GM23338 (cell line): Measurements from ENCODE around the gene VTCN1. TPM values are rescaled to one million over a fixed set of nuclear protein-coding genes. Genes with fewer than 3 reads are reported as not detected.

Source experiments
- ATAC-seq: fragments of 200-7000 bp; cut with Tn5 transposase; 3 replicates; pipeline ENCODE4 v1.9.1; 2020
- DNase-seq: peaks from one replicate; pipeline ENCODE4 v3.0.0-alpha.2; 2015; ENCODE audit warnings: low spot score
- H2AFZ ChIP-seq: fragments of 200-600 bp; sonication (generic); 2 replicates; pipeline ENCODE4 v1.8.0; 2016; ENCODE audit warnings: antibody characterized with exemption, mild to moderate bottlenecking, moderate library complexity
- H3F3A ChIP-seq: fragments of 200-600 bp; sonication (generic); replicated peaks from 2 replicates; pipeline ENCODE4 v1.8.0; 2017; ENCODE audit warnings: antibody characterized with exemption, mixed run types, low read depth
- H3K27ac ChIP-seq: fragments of 200-600 bp; sonication (generic); 2 replicates; pipeline ENCODE4 v1.6.1; 2016; ENCODE audit warnings: low read depth
- H3K27me3 ChIP-seq: fragments of 200-600 bp; sonication (generic); 2 replicates; pipeline ENCODE4 v1.8.0; 2016; ENCODE audit warnings: mild to moderate bottlenecking, mixed run types, moderate library complexity; ENCODE audit not compliant: insufficient read depth
- H3K36me3 ChIP-seq: fragments of 200-600 bp; sonication (generic); 2 replicates; pipeline ENCODE4 v1.8.0; 2016; ENCODE audit warnings: mild to moderate bottlenecking; ENCODE audit not compliant: insufficient read depth
- H3K4me1 ChIP-seq: fragments of 200-600 bp; sonication (generic); 2 replicates; pipeline ENCODE4 v1.8.0; 2016; ENCODE audit warnings: mild to moderate bottlenecking, moderate library complexity; ENCODE audit not compliant: insufficient read depth
- H3K4me2 ChIP-seq: fragments of 200-600 bp; sonication (generic); 2 replicates; pipeline ENCODE4 v1.7.1; 2017; ENCODE audit warnings: mixed run types
- H3K4me3 ChIP-seq: fragments of 200-600 bp; sonication (generic); 2 replicates; pipeline ENCODE4 v1.6.1; 2016; ENCODE audit warnings: mixed run types
- H3K79me2 ChIP-seq: fragments of 200-600 bp; sonication (generic); replicated peaks from 2 replicates; pipeline ENCODE4 v1.8.0; 2017; ENCODE audit warnings: mild to moderate bottlenecking; ENCODE audit not compliant: insufficient read depth
- H3K9me2 ChIP-seq: fragments of 200-600 bp; sonication (generic); 2 replicates; pipeline ENCODE4 v1.8.0; 2017; ENCODE audit not compliant: insufficient read depth
- H4K20me1 ChIP-seq: fragments of 200-600 bp; sonication (generic); replicated peaks from 2 replicates; pipeline ENCODE4 v1.8.0; 2017; ENCODE audit warnings: mild to moderate bottlenecking; ENCODE audit not compliant: insufficient read depth
- H3K27ac Mint-ChIP-seq: 2 replicates; pipeline ENCODE4 v1.8.0; 2020; ENCODE audit warnings: inconsistent platforms, mild to moderate bottlenecking, moderate library complexity, mixed read lengths
- H3K27me3 Mint-ChIP-seq: 3 replicates; pipeline ENCODE4 v1.8.0; 2022; ENCODE audit warnings: low read depth, mild to moderate bottlenecking, moderate library complexity, mixed read lengths, inconsistent platforms; ENCODE audit not compliant: insufficient read depth, poor library complexity
- H3K36me3 Mint-ChIP-seq: 3 replicates; pipeline ENCODE4 v1.8.0; 2021; ENCODE audit warnings: low read depth, mild to moderate bottlenecking, inconsistent platforms, moderate library complexity, mixed read lengths
- H3K4me1 Mint-ChIP-seq: 3 replicates; pipeline ENCODE4 v1.8.0; 2020; ENCODE audit warnings: mild to moderate bottlenecking, inconsistent platforms, mixed read lengths
- H3K4me3 Mint-ChIP-seq: 3 replicates; pipeline ENCODE4 v1.8.0; 2021; ENCODE audit warnings: moderate library complexity, mild to moderate bottlenecking, inconsistent platforms, mixed read lengths
- H3K9me3 Mint-ChIP-seq: 3 replicates; pipeline ENCODE4 v1.8.0; 2020; ENCODE audit warnings: moderate library complexity, mild to moderate bottlenecking, inconsistent platforms, mixed read lengths
- CREB1 ChIP-seq: fragments of 250-450 bp; sonication (Bioruptor Pico); IDR thresholded peaks from 2 replicates; pipeline ENCODE4 v1.5.0; 2020; ENCODE audit warnings: low read depth, mild to moderate bottlenecking, moderate library complexity
- CTCF ChIP-seq, 2 experiments: fragments of 200-600 bp in 1 of 2; sonication (generic) in 1 of 2; conservative IDR thresholded peaks; 2 replicates each; pipeline versions ENCODE4 v1.5.1 to v1.6.1; 2016 to 2017; ENCODE audit warnings: antibody characterized with exemption in 2 of 2, low read depth in 2 of 2, mild to moderate bottlenecking in 2 of 2, moderate library complexity in 1 of 2
- ETS1 ChIP-seq: IDR thresholded peaks from 2 replicates; pipeline ENCODE4 v1.6.1; 2016; ENCODE audit warnings: antibody characterized with exemption
- EZH2 ChIP-seq: fragments of 200-600 bp; sonication (generic); IDR thresholded peaks from one replicate; pipeline ENCODE4 v1.8.0; 2017; ENCODE audit warnings: antibody characterized with exemption, mild to moderate bottlenecking, low read depth; ENCODE audit not compliant: unreplicated experiment
- EZH2phosphoT487 ChIP-seq: fragments of 200-600 bp; sonication (generic); IDR thresholded peaks from one replicate; pipeline ENCODE4 v1.8.1; 2018; ENCODE audit warnings: antibody characterized with exemption; ENCODE audit not compliant: unreplicated experiment
- NANOG ChIP-seq: IDR thresholded peaks from 2 replicates; pipeline ENCODE4 v1.6.1; 2016; ENCODE audit warnings: antibody characterized with exemption, borderline replicate concordance
- REST ChIP-seq: IDR thresholded peaks from one replicate; pipeline ENCODE4 v1.6.1; 2018; ENCODE audit warnings: antibody characterized with exemption; ENCODE audit not compliant: unreplicated experiment
- STAT1 ChIP-seq: IDR thresholded peaks from one replicate; pipeline ENCODE4 v1.6.1; 2016; ENCODE audit warnings: antibody characterized with exemption; ENCODE audit not compliant: unreplicated experiment
- ZNF114 ChIP-seq: fragments of 250-450 bp; sonication (Bioruptor Pico); IDR thresholded peaks from 2 replicates; pipeline ENCODE4 v1.5.0; 2020; ENCODE audit warnings: mild to moderate bottlenecking, moderate library complexity
- ZNF331 ChIP-seq: fragments of 250-450 bp; sonication (Bioruptor Pico); IDR thresholded peaks from 2 replicates; pipeline ENCODE4 v1.5.0; 2020; ENCODE audit warnings: low read depth, mild to moderate bottlenecking, moderate library complexity
- polyA plus RNA-seq: library from polyadenylated mRNA; unstranded; fragments of >200 nt; fragmentation: Nextera tagmentation; extraction: Ambion mirVana; gene quantifications from 2 replicates; pipeline ENCODE4 v1.2.1, GENCODE V29; 2016
- total RNA-seq: library from RNA; depleted of rRNA; stranded (reverse); fragments of >200 nt; shearing (Covaris generic); gene quantifications from 2 replicates; pipeline ENCODE4 v1.2.3, GENCODE V29; 2014

The VTCN1 gene
- total and polyA plus RNA-seq, 2 experiments from 2014 or later, result not detected

- H3K27me3 Mint-ChIP-seq, result peaks cover 4% of the 10 kb centered on the region
- H3K9me2 ChIP-seq, result no peaks in the 10 kb centered on the region
- H3K4me3 ChIP-seq, result no peak overlapping the region
- H3K27ac Mint-ChIP-seq, result no peak overlapping the region
- H3K27me3 ChIP-seq, result no peaks in the 10 kb centered on the region
- DNase-seq (no peak), ATAC-seq (no peak)
- H2AFZ ChIP-seq, result no peak overlapping the region
- no peaks in the 10 kb centered on the region; the same call in 1 of the 2 replicates for H3F3A ChIP-seq
- H3K36me3 Mint-ChIP-seq, result peaks cover 68% of the 10 kb centered on the region
- H3K4me1 ChIP-seq, result no peaks in the 10 kb centered on the region
- H3K4me3 Mint-ChIP-seq, result no peak overlapping the region
- no peaks in the 10 kb centered on the region for H3K9me3 Mint-ChIP-seq
- H3K36me3 ChIP-seq, result peaks cover 40% of the 10 kb centered on the region
- H3K4me1 Mint-ChIP-seq, result peaks cover 3% of the 10 kb centered on the region; the same call in 1 of the 3 replicates
- H4K20me1 ChIP-seq, result no peaks in the 10 kb centered on the region; the same call in 1 of the 2 replicates
- no peak overlapping the region for H3K4me2 ChIP-seq
- no peaks in the 10 kb centered on the region for H3K79me2 ChIP-seq
- no peak overlapping the region for H3K27ac ChIP-seq
- TF ChIP-seq ZNF331 (CRISPR knock-in tag) (no peak), NANOG (no peak), CREB1 (CRISPR knock-in tag) (no peak), REST (no peak), ETS1 (no peak), ZNF114 (CRISPR knock-in tag) (no peak), EZH2phosphoT487 (no peak), EZH2 (no peak)
These were observed 104.2 kb downstream of the VTCN1 start for GRCh38 chr1:117106478-117106877.

GRCh38 chr1:117105722-117106121 lies 105.0 kb downstream of the VTCN1 start:
- H3K79me2 ChIP-seq, result no peaks in the 10 kb centered on the region
- no peaks in the 10 kb centered on the region for H3K27me3 ChIP-seq
- H3K36me3 Mint-ChIP-seq, result peaks cover 67% of the 10 kb centered on the region
- no peaks in the 10 kb centered on the region for H3K4me1 Mint-ChIP-seq
- no peaks in the 10 kb centered on the region; the same call in 1 of the 2 replicates for H4K20me1 ChIP-seq
- peaks cover 48% of the 10 kb centered on the region for H3K36me3 ChIP-seq
- H3K27ac Mint-ChIP-seq, result no peak overlapping the region
- no peaks in the 10 kb centered on the region; the same call in 1 of the 2 replicates for H3F3A ChIP-seq
- no peaks in the 10 kb centered on the region for H3K9me2 ChIP-seq
- H3K27me3 Mint-ChIP-seq, result peaks cover 4% of the 10 kb centered on the region
- no peak overlapping the region for H3K4me3 ChIP-seq
- no peak overlapping the region for H3K27ac ChIP-seq
- no peaks in the 10 kb centered on the region for H3K9me3 Mint-ChIP-seq
- no peak overlapping the region for H3K4me3 Mint-ChIP-seq
- H3K4me1 ChIP-seq, result no peaks in the 10 kb centered on the region
- no peak overlapping the region for H3K4me2 ChIP-seq
- H2AFZ ChIP-seq, result no peak overlapping the region
- no peak for ATAC-seq
- no peak for DNase-seq
- no peak for TF ChIP-seq CREB1 (CRISPR knock-in tag)
- TF ChIP-seq STAT1, result no peak
- TF ChIP-seq CTCF (conservative IDR thresholded peaks at IDR 0.05; ENCODE audit: low read depth in 2 of 2), result no peak
